Activated T-cell treated with anti-CD3 and anti-CD28 coated beads, Interleukin-2, amount 50 U/mL, for 24 hours (primary cell): ENCODE measurements around the gene BRD4.

Experiments
- DNase-seq: peaks from one replicate; pipeline ENCODE4 v3.0.0-alpha.2; 2020
- H3K27ac Mint-ChIP-seq: 2 replicates; pipeline ENCODE4 v1.8.0; 2020; ENCODE audit warnings: mild to moderate bottlenecking, mixed read lengths
- H3K27me3 Mint-ChIP-seq: 2 replicates; pipeline ENCODE4 v1.8.0; 2020; ENCODE audit warnings: mixed read lengths
- H3K36me3 Mint-ChIP-seq: 2 replicates; pipeline ENCODE4 v1.8.0; 2020; ENCODE audit warnings: low read depth, mixed read lengths
- H3K4me1 Mint-ChIP-seq: 2 replicates; pipeline ENCODE4 v1.8.0; 2020; ENCODE audit warnings: low read depth, mixed read lengths
- H3K4me3 Mint-ChIP-seq: 2 replicates; pipeline ENCODE4 v1.8.0; 2020; ENCODE audit warnings: mild to moderate bottlenecking, moderate library complexity, mixed read lengths
- H3K9me3 Mint-ChIP-seq: 2 replicates; pipeline ENCODE4 v1.8.0; 2020; ENCODE audit warnings: mixed read lengths

Gene BRD4

GRCh38 chr19:15293781-15294491 is 38.4 kb downstream of the BRD4 start:
- Mint-ChIP-seq H3K27ac (peak overlapping the region; percentile 88), H3K4me1 (peaks cover 99% of the 10 kb centered on the region), H3K9me3 (no peaks in the 10 kb centered on the region), H3K36me3 (peaks cover 58% of the 10 kb centered on the region), H3K4me3 (peak overlapping the region; percentile 18), H3K27me3 (no peaks in the 10 kb centered on the region)
- DNase-seq: no peak

GRCh38 chr19:15292847-15293582 is 39.3 kb downstream of the BRD4 start:
- Mint-ChIP-seq H3K36me3 (peaks cover 61% of the 10 kb centered on the region), H3K9me3 (no peaks in the 10 kb centered on the region), H3K4me3 (peak overlapping the region; percentile 13), H3K27me3 (no peaks in the 10 kb centered on the region), H3K4me1 (peaks cover 99% of the 10 kb centered on the region), H3K27ac (peak overlapping the region; percentile 88)
- no peak for DNase-seq

GRCh38 chr19:15292140-15292539 is 40.2 kb downstream of the BRD4 start:
- DNase-seq: no peak
- H3K4me1 Mint-ChIP-seq: peaks cover 99% of the 10 kb centered on the region
- no peaks in the 10 kb centered on the region for H3K9me3 Mint-ChIP-seq
- peaks cover 56% of the 10 kb centered on the region for H3K36me3 Mint-ChIP-seq
- no peaks in the 10 kb centered on the region for H3K27me3 Mint-ChIP-seq
- H3K4me3 Mint-ChIP-seq: no peak overlapping the region
- H3K27ac Mint-ChIP-seq: peak overlapping the region; percentile 88

GRCh38 chr19:15291548-15292021 is 40.8 kb downstream of the BRD4 start:
- no peaks in the 10 kb centered on the region for H3K27me3 Mint-ChIP-seq
- peaks cover 98% of the 10 kb centered on the region for H3K4me1 Mint-ChIP-seq
- no peak overlapping the region for H3K4me3 Mint-ChIP-seq
- DNase-seq: no peak
- peaks cover 51% of the 10 kb centered on the region for H3K36me3 Mint-ChIP-seq
- H3K9me3 Mint-ChIP-seq: no peaks in the 10 kb centered on the region
- H3K27ac Mint-ChIP-seq: peak overlapping the region; percentile 88

GRCh38 chr19:15291089-15291488 is 41.2 kb downstream of the BRD4 start:
- Mint-ChIP-seq H3K27me3 (no peaks in the 10 kb centered on the region), H3K4me3 (peak overlapping the region; percentile 1), H3K9me3 (no peaks in the 10 kb centered on the region), H3K4me1 (peaks cover 98% of the 10 kb centered on the region), H3K27ac (peak overlapping the region; percentile 88), H3K36me3 (peaks cover 46% of the 10 kb centered on the region)
- no peak for DNase-seq

GRCh38 chr19:15290166-15290565 is 42.2 kb downstream of the BRD4 start:
- DNase-seq: no peak
- Mint-ChIP-seq H3K36me3 (peaks cover 36% of the 10 kb centered on the region), H3K27me3 (no peaks in the 10 kb centered on the region), H3K27ac (peak overlapping the region; percentile 88), H3K4me1 (peaks cover 98% of the 10 kb centered on the region), H3K4me3 (peak overlapping the region; percentile 13), H3K9me3 (no peaks in the 10 kb centered on the region)

- DNase-seq: no peak
- Mint-ChIP-seq H3K4me3 (no peak overlapping the region), H3K36me3 (peaks cover 32% of the 10 kb centered on the region), H3K9me3 (no peaks in the 10 kb centered on the region), H3K27me3 (no peaks in the 10 kb centered on the region), H3K27ac (peak overlapping the region; percentile 88), H3K4me1 (peaks cover 98% of the 10 kb centered on the region)
These were observed 42.7 kb downstream of the BRD4 start for GRCh38 chr19:15289673-15290072.

GRCh38 chr19:15288146-15288963 is 44.0 kb downstream of the BRD4 start:
- peak overlapping the region; percentile 36 for H3K4me3 Mint-ChIP-seq
- peaks cover 26% of the 10 kb centered on the region for H3K36me3 Mint-ChIP-seq
- peaks cover 98% of the 10 kb centered on the region for H3K4me1 Mint-ChIP-seq
- no peak for DNase-seq
- H3K27ac Mint-ChIP-seq: peak overlapping the region; percentile 85
- H3K27me3 Mint-ChIP-seq: no peaks in the 10 kb centered on the region
- H3K9me3 Mint-ChIP-seq: no peaks in the 10 kb centered on the region

- Mint-ChIP-seq H3K36me3 (peaks cover 26% of the 10 kb centered on the region), H3K27me3 (no peaks in the 10 kb centered on the region), H3K4me3 (peak overlapping the region; percentile 18), H3K9me3 (no peaks in the 10 kb centered on the region), H3K27ac (peak overlapping the region; percentile 85), H3K4me1 (peaks cover 98% of the 10 kb centered on the region)
- no peak for DNase-seq
These were observed 44.8 kb downstream of the BRD4 start for GRCh38 chr19:15287496-15287895.

- DNase-seq: no peak
- Mint-ChIP-seq H3K4me3 (no peak overlapping the region), H3K36me3 (peaks cover 21% of the 10 kb centered on the region), H3K27ac (peak overlapping the region; percentile 86), H3K27me3 (no peaks in the 10 kb centered on the region), H3K9me3 (no peaks in the 10 kb centered on the region), H3K4me1 (peaks cover 98% of the 10 kb centered on the region)
These were observed 45.5 kb downstream of the BRD4 start for GRCh38 chr19:15286688-15287365.

GRCh38 chr19:15285896-15286591 is 46.3 kb downstream of the BRD4 start:
- no peaks in the 10 kb centered on the region for H3K9me3 Mint-ChIP-seq
- H3K4me3 Mint-ChIP-seq: no peak overlapping the region
- peaks cover 98% of the 10 kb centered on the region for H3K4me1 Mint-ChIP-seq
- H3K27me3 Mint-ChIP-seq: no peaks in the 10 kb centered on the region
- no peak for DNase-seq
- H3K36me3 Mint-ChIP-seq: peaks cover 21% of the 10 kb centered on the region
- H3K27ac Mint-ChIP-seq: peak overlapping the region; percentile 86

GRCh38 chr19:15284896-15285295 is 47.4 kb downstream of the BRD4 start:
- Mint-ChIP-seq H3K27ac (peak overlapping the region; percentile 86), H3K27me3 (no peaks in the 10 kb centered on the region), H3K4me3 (no peak overlapping the region), H3K9me3 (no peaks in the 10 kb centered on the region), H3K4me1 (peaks cover 98% of the 10 kb centered on the region), H3K36me3 (peaks cover 22% of the 10 kb centered on the region)
- DNase-seq: no peak

- H3K36me3 Mint-ChIP-seq: peaks cover 26% of the 10 kb centered on the region
- no peaks in the 10 kb centered on the region for H3K27me3 Mint-ChIP-seq
- H3K9me3 Mint-ChIP-seq: no peaks in the 10 kb centered on the region
- H3K27ac Mint-ChIP-seq: peak overlapping the region; percentile 86
- DNase-seq: no peak
- H3K4me1 Mint-ChIP-seq: peaks cover 98% of the 10 kb centered on the region
- H3K4me3 Mint-ChIP-seq: peak overlapping the region; percentile 11
These were observed 48.2 kb downstream of the BRD4 start for GRCh38 chr19:15284091-15284490.
